Islet of Langerhans (tissue), 1 donor: ENCODE measurements around the gene DPYSL5.
"Not testable (repeated sequence)": the region's sequence is repeated elsewhere in the genome, so short reads cannot be mapped to it uniquely, and the experiment has no call there.

Source experiments
- FAIRE-seq: peaks from one replicate; lab custom pipeline; 2011; peaks lifted over from hg19 to GRCh38; lab: Jason Lieb, UNC

The DPYSL5 gene

GRCh38 chr2:26847655-26848335, at the start of gene DPYSL5:
DPYSL5 (plus strand) TSS chr2:26848132; CDS start chr2:26898500, 50,368 bp downstream.
- FAIRE-seq = no peak

- FAIRE-seq = no peak
These were observed 46.6 kb upstream of the DPYSL5 start for GRCh38 chr2:26801328-26801727.

GRCh38 chr2:26801796-26802195, 46.1 kb upstream of the DPYSL5 start:
- no peak for FAIRE-seq

GRCh38 chr2:26805241-26805676, 42.7 kb upstream of the DPYSL5 start:
- FAIRE-seq = no peak

- FAIRE-seq = no peak
These were observed 40.0 kb upstream of the DPYSL5 start for GRCh38 chr2:26807788-26808460.

- FAIRE-seq = no peak
These were observed 38.7 kb upstream of the DPYSL5 start for GRCh38 chr2:26809211-26809610.

- FAIRE-seq = no peak
These were observed 37.9 kb upstream of the DPYSL5 start for GRCh38 chr2:26809876-26810577.

- no peak for FAIRE-seq
These were observed 36.7 kb upstream of the DPYSL5 start for GRCh38 chr2:26811261-26811660.

GRCh38 chr2:26811791-26812694, 35.9 kb upstream of the DPYSL5 start:
- FAIRE-seq = no peak

GRCh38 chr2:26812731-26813130, 35.2 kb upstream of the DPYSL5 start:
- no peak for FAIRE-seq

GRCh38 chr2:26814072-26814765, 33.7 kb upstream of the DPYSL5 start:
- not testable (repeated sequence) for FAIRE-seq

GRCh38 chr2:26816893-26817292, 31.0 kb upstream of the DPYSL5 start:
- FAIRE-seq = no peak

GRCh38 chr2:26818255-26818654, 29.7 kb upstream of the DPYSL5 start:
- no peak for FAIRE-seq

- no peak for FAIRE-seq
These were observed 29.0 kb upstream of the DPYSL5 start for GRCh38 chr2:26818972-26819371.

- no peak for FAIRE-seq
These were observed 27.0 kb upstream of the DPYSL5 start for GRCh38 chr2:26820932-26821331.

GRCh38 chr2:26822877-26823276, 25.1 kb upstream of the DPYSL5 start:
- no peak for FAIRE-seq

GRCh38 chr2:26838121-26838906, 9.6 kb upstream of the DPYSL5 start:
- FAIRE-seq = no peak

GRCh38 chr2:26840937-26841610, 6.9 kb upstream of the DPYSL5 start:
- FAIRE-seq = no peak

- FAIRE-seq = no peak
These were observed 4.9 kb upstream of the DPYSL5 start for GRCh38 chr2:26843041-26843440.

GRCh38 chr2:26845021-26845420, 2.9 kb upstream of the DPYSL5 start:
- no peak for FAIRE-seq
